Mesendoderm (in vitro differentiated cells): ENCODE data around the gene FAM171A1.
A peak's percentile ranks its signal among the peaks of the same experiment; 100 is the strongest.

Source experiments
- DNase-seq: peaks from one replicate; pipeline ENCODE4 v3.0.0; 2013
- H2AK5ac ChIP-seq: 2 replicates; pipeline ENCODE4 v1.6.1; 2013; ENCODE audit warnings: low read length, inconsistent platforms
- H2BK120ac ChIP-seq: 2 replicates; pipeline ENCODE4 v1.6.1; 2013; ENCODE audit warnings: low read depth, mild to moderate bottlenecking, low read length, moderate library complexity, mixed read lengths
- H2BK15ac ChIP-seq: replicated peaks from 2 replicates; pipeline ENCODE4 v1.6.1; 2013; ENCODE audit warnings: low read depth, mild to moderate bottlenecking, moderate library complexity
- H2BK5ac ChIP-seq: 2 replicates; pipeline ENCODE4 v1.6.1; 2013; ENCODE audit warnings: low read length, inconsistent platforms
- H3K18ac ChIP-seq: 2 replicates; pipeline ENCODE4 v1.6.1; 2013; ENCODE audit warnings: mild to moderate bottlenecking, low read length, mixed read lengths
- H3K23ac ChIP-seq: one replicate; pipeline ENCODE4 v1.6.1; 2013; ENCODE audit warnings: low read length
- H3K27ac ChIP-seq: 2 replicates; pipeline ENCODE4 v1.5.1; 2013; ENCODE audit warnings: low read depth, mild to moderate bottlenecking, inconsistent platforms, low read length, moderate library complexity
- H3K27me3 ChIP-seq: 2 replicates; pipeline ENCODE4 v1.6.1; 2013; ENCODE audit warnings: low read length, control low read depth, mild to moderate bottlenecking, inconsistent platforms; ENCODE audit not compliant: insufficient read depth, poor library complexity
- H3K36me3 ChIP-seq: 2 replicates; pipeline ENCODE4 v1.6.1; 2013; ENCODE audit warnings: low read length, inconsistent platforms; ENCODE audit not compliant: control insufficient read depth, insufficient read depth
- H3K4ac ChIP-seq: one replicate; pipeline ENCODE4 v1.6.1; 2013; ENCODE audit warnings: low read depth, mild to moderate bottlenecking, low read length, moderate library complexity
- H3K4me1 ChIP-seq: 2 replicates; pipeline ENCODE4 v1.6.1; 2013; ENCODE audit warnings: low read depth, low read length, inconsistent platforms; ENCODE audit not compliant: control insufficient read depth
- H3K4me2 ChIP-seq: 2 replicates; pipeline ENCODE4 v1.6.1; 2013; ENCODE audit warnings: low read length
- H3K4me3 ChIP-seq: 2 replicates; pipeline ENCODE4 v1.5.1; 2013; ENCODE audit warnings: mild to moderate bottlenecking, low read length
- H3K56ac ChIP-seq: one replicate; pipeline ENCODE4 v1.6.1; 2013; ENCODE audit warnings: low read length
- H3K79me1 ChIP-seq: 2 replicates; pipeline ENCODE4 v1.6.1; 2013; ENCODE audit warnings: low read length, inconsistent platforms
- H3K79me2 ChIP-seq: 2 replicates; pipeline ENCODE4 v1.6.1; 2013; ENCODE audit warnings: mild to moderate bottlenecking, low read length; ENCODE audit not compliant: control insufficient read depth, insufficient read depth
- H3K9ac ChIP-seq: 2 replicates; pipeline ENCODE4 v1.6.1; 2013; ENCODE audit warnings: low read length, inconsistent platforms
- H4K5ac ChIP-seq: one replicate; pipeline ENCODE4 v1.6.1; 2013; ENCODE audit warnings: low read length
- H4K8ac ChIP-seq: one replicate; pipeline ENCODE4 v1.6.1; 2013; ENCODE audit warnings: low read depth, mild to moderate bottlenecking, control low read depth, low read length, moderate library complexity
- WGBS: extraction: QIAGEN DNeasy Blood & Tissue Kit; methylation state at CpG from one replicate; pipeline ENCODE4 v1.1.7; 2013; ENCODE audit warnings: low lambda C conversion rate, missing lambda C conversion rate; ENCODE audit not compliant: insufficient coverage; ENCODE audit errors: extremely low coverage; 5-methylcytosine and 5-hydroxymethylcytosine counted together

Gene FAM171A1

DNA sequence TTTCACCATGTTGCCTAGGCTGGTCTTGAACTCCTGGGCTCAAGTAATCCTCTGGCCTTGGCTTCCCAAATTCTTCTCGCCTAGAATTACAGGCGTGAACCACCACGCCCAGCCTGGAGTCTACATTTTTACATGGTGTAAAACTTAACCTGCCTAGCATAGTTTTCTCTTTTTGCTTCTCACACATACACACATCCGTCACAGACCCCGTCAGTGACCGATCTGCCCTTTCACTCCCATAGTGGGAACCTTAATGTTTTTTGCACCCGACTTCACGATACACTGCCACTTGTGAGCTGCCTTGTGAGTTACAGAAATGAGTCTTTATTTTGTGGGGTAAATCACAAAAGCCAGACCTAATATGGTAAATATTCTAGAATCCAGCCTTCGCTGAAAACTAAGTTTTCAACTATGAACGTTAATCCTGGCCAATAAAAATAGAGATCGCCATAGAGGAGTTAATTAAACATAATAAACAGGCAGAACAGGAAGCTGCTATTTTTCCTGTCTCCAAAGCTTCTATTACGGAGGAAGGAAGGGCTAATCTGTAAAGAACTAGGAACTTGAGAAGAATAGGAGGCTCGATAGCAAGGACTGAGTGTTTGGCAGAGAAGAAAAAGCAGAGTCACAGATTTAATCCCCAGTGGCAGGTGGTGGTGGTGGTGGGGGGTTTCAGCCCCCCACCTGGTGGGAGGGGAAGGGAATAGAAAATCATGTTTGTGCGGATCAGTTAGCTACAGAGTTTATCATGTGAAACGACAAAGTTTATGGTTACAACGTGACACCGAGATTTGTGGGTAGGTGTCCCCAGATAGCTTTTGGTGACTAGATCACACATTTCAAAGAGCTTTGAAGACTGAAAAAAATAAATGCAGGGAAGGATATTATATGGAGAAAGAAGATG, 14.7 kb upstream of the FAM171A1 start:
- Histone ChIP-seq H3K36me3 (no peaks in the 10 kb centered on the region), H3K27ac (no peak overlapping the region), H3K4ac (no peak overlapping the region), H2BK15ac (no peak overlapping the region), H4K5ac (no peak overlapping the region), H3K27me3 (no peaks in the 10 kb centered on the region), H2BK5ac (no peak overlapping the region), H3K4me3 (no peak overlapping the region), H3K79me1 (no peaks in the 10 kb centered on the region), H3K23ac (no peak overlapping the region), H3K79me2 (no peaks in the 10 kb centered on the region), H3K4me1 (no peaks in the 10 kb centered on the region), H2BK120ac (no peak overlapping the region), H3K9ac (no peak overlapping the region), H3K56ac (no peak overlapping the region), H4K8ac (no peak overlapping the region), H3K4me2 (no peak overlapping the region), H3K18ac (no peak overlapping the region), H2AK5ac (no peak overlapping the region)
- no peak for DNase-seq
- WGBS = no CpG with 5 or more reads among the region's 17 CpGs

DNA sequence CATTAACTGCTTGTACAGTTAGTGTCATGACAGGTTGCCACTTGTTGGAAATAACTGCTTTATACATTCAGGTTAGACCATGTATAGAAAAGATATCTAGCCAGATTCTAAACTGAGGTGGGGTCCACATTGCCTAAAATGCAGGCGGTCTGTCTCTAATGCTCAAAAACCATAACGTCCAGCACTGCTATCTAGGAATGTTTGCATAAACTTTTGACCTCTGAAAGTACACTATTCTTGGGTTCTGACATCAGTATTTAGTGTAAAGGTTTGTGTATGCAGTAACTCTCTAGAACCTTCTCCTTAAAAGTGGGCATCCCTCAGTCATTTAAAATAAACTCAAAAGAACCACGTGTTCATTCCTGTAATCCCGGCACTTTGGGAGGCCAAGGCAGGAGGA, 10.3 kb upstream of the FAM171A1 start:
- Histone ChIP-seq H3K4me2 (no peak overlapping the region), H3K18ac (no peak overlapping the region), H3K23ac (no peak overlapping the region), H3K79me2 (no peaks in the 10 kb centered on the region), H3K56ac (no peak overlapping the region), H2BK5ac (no peak overlapping the region), H4K8ac (no peak overlapping the region), H3K9ac (no peak overlapping the region), H3K4me1 (no peaks in the 10 kb centered on the region), H2BK120ac (no peak overlapping the region), H3K27me3 (no peaks in the 10 kb centered on the region), H2AK5ac (no peak overlapping the region), H3K4ac (no peak overlapping the region), H3K79me1 (no peaks in the 10 kb centered on the region), H3K27ac (no peak overlapping the region), H4K5ac (no peak overlapping the region), H3K36me3 (no peaks in the 10 kb centered on the region), H2BK15ac (no peak overlapping the region), H3K4me3 (no peak overlapping the region)
- DNase-seq = no peak
- no CpG with 5 or more reads among the region's 4 CpGs for WGBS

DNA sequence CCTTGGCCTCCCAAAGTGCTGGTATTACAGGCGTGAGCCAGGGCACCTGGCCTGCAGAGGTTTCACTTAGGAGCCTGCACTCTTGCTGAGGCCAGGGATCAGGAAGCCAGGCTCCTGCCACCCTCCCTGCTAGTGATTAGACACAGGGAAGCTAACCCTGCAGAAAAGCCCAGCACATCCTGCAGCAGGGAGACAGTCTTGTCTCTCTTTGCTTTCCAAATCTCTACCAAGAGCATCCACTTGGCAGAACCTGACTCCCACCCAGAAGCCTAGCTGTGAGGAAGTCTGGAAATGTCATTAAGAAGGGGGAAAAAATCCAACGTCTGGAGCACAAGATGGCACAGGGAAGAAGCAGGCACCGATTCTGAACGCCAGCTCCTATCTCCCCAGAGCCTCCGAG, 8.0 kb upstream of the FAM171A1 start:
- H2BK120ac ChIP-seq = no peak overlapping the region
- H2BK5ac ChIP-seq = no peak overlapping the region
- H3K79me2 ChIP-seq = no peaks in the 10 kb centered on the region
- WGBS = no CpG with 5 or more reads among the region's 5 CpGs
- no peak overlapping the region for H3K4me3 ChIP-seq
- H2AK5ac ChIP-seq = no peak overlapping the region
- H3K18ac ChIP-seq = no peak overlapping the region
- DNase-seq = no peak
- no peak overlapping the region for H3K56ac ChIP-seq
- H3K4me2 ChIP-seq = no peak overlapping the region
- H3K27me3 ChIP-seq = no peaks in the 10 kb centered on the region
- no peak overlapping the region for H3K4ac ChIP-seq
- H2BK15ac ChIP-seq = no peak overlapping the region
- no peaks in the 10 kb centered on the region for H3K36me3 ChIP-seq
- H3K27ac ChIP-seq = no peak overlapping the region
- H3K9ac ChIP-seq = no peak overlapping the region
- no peak overlapping the region for H4K8ac ChIP-seq
- no peak overlapping the region for H3K23ac ChIP-seq
- no peaks in the 10 kb centered on the region for H3K4me1 ChIP-seq
- H3K79me1 ChIP-seq = no peaks in the 10 kb centered on the region
- no peak overlapping the region for H4K5ac ChIP-seq

DNA sequence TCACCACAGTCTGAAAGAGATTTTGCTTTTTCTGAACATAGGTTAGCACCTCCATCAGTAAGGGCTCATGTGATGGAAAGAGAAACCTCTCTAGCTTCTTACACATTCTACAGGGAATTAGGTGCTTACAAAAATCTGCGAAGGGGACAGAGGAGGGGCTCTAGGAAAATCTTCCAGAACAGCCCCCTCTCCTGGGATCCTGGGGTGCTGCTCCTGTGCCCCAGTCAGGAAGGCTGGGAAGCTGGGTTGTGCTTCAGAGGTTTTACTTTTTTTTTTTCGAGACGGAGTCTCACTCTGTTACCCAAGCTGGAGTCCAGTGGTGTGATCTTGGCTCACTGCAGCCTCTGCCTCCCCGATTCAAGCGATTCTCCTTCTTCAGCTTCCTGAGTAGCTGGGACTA, 7.5 kb upstream of the FAM171A1 start:
- Histone ChIP-seq H3K4ac (no peak overlapping the region), H3K56ac (no peak overlapping the region), H3K4me3 (no peak overlapping the region), H3K79me1 (no peaks in the 10 kb centered on the region), H3K4me2 (no peak overlapping the region), H2BK5ac (no peak overlapping the region), H3K4me1 (no peaks in the 10 kb centered on the region), H3K9ac (no peak overlapping the region), H4K5ac (no peak overlapping the region), H3K27ac (no peak overlapping the region), H3K36me3 (no peaks in the 10 kb centered on the region), H2AK5ac (no peak overlapping the region), H3K79me2 (no peaks in the 10 kb centered on the region), H3K23ac (no peak overlapping the region), H3K18ac (peak overlapping the region; percentile 33), H3K27me3 (no peaks in the 10 kb centered on the region), H4K8ac (no peak overlapping the region), H2BK15ac (no peak overlapping the region), H2BK120ac (no peak overlapping the region)
- peak; percentile 64 for DNase-seq
- WGBS = no CpG with 5 or more reads among the region's 5 CpGs

DNA sequence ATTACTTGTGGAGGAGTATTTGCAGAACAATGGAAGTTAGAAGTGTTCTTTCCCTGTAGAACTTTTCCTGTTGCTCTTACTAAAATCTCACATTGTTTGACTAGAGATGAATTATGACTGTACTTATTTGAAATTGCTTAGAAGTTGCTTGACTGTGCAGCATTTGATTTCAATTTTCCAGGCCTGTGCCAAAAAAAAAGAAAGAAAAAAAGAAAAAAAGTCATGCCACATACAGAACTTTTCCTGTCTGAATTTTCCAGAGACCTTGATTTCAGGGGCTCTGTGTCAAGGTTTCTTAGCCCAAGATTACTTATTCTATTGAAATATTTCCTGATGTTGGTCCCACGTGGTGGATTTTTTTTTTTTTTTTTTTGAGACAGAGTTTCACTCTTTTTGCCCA, 3.5 kb upstream of the FAM171A1 start:
- no peaks in the 10 kb centered on the region for H3K27me3 ChIP-seq
- no peak overlapping the region for H3K27ac ChIP-seq
- no peak overlapping the region for H3K23ac ChIP-seq
- WGBS = no CpG with 5 or more reads among the region's 1 CpG
- no peak overlapping the region for H3K4ac ChIP-seq
- no peak overlapping the region for H2AK5ac ChIP-seq
- no peaks in the 10 kb centered on the region for H3K4me1 ChIP-seq
- H3K9ac ChIP-seq = no peak overlapping the region
- DNase-seq = no peak
- no peaks in the 10 kb centered on the region for H3K79me1 ChIP-seq
- H3K4me2 ChIP-seq = no peak overlapping the region
- H2BK5ac ChIP-seq = no peak overlapping the region
- H2BK15ac ChIP-seq = peak overlapping the region; percentile 20
- H3K4me3 ChIP-seq = no peak overlapping the region
- H2BK120ac ChIP-seq = no peak overlapping the region
- H4K8ac ChIP-seq = no peak overlapping the region
- H4K5ac ChIP-seq = no peak overlapping the region
- H3K56ac ChIP-seq = no peak overlapping the region
- no peak overlapping the region for H3K18ac ChIP-seq
- no peaks in the 10 kb centered on the region for H3K36me3 ChIP-seq
- peaks cover 7% of the 10 kb centered on the region for H3K79me2 ChIP-seq

DNA sequence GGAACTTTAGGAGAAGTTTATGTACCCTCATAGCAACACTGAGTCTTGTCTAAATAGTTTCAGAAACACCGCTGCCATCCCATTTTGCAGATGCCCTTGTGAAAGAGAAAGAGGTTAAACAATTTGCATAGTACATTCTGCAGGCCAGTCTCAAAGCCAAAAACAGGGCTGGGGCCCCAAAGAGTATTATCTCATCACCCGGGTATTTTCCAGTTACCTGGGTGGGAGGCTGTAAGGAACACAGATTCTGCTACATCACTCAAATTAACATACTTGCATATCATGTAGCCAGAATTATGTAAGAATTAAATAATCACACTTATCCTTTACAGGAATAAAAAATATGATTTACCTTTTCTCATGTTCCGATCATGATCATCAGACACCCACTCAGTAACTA, 3.1 kb upstream of the FAM171A1 start:
- H4K5ac ChIP-seq = no peak overlapping the region
- peak; percentile 88 for DNase-seq
- H3K79me2 ChIP-seq = peaks cover 11% of the 10 kb centered on the region
- WGBS = no CpG with 5 or more reads among the region's 3 CpGs
- no peak overlapping the region for H3K27ac ChIP-seq
- no peak overlapping the region for H3K9ac ChIP-seq
- no peak overlapping the region for H3K4me2 ChIP-seq
- H3K4ac ChIP-seq = no peak overlapping the region
- no peak overlapping the region for H3K4me3 ChIP-seq
- H2BK15ac ChIP-seq = peak overlapping the region; percentile 20
- no peaks in the 10 kb centered on the region for H3K4me1 ChIP-seq
- no peaks in the 10 kb centered on the region for H3K27me3 ChIP-seq
- no peak overlapping the region for H3K18ac ChIP-seq
- H2BK5ac ChIP-seq = no peak overlapping the region
- H2AK5ac ChIP-seq = no peak overlapping the region
- H3K79me1 ChIP-seq = no peaks in the 10 kb centered on the region
- no peak overlapping the region for H2BK120ac ChIP-seq
- H3K23ac ChIP-seq = no peak overlapping the region
- H3K36me3 ChIP-seq = no peaks in the 10 kb centered on the region
- H4K8ac ChIP-seq = no peak overlapping the region
- H3K56ac ChIP-seq = no peak overlapping the region
